ENCODE results near the gene ELP5.
A peak's percentile ranks its signal among the peaks of the same experiment; 100 is the strongest.

Gene ELP5

DNA sequence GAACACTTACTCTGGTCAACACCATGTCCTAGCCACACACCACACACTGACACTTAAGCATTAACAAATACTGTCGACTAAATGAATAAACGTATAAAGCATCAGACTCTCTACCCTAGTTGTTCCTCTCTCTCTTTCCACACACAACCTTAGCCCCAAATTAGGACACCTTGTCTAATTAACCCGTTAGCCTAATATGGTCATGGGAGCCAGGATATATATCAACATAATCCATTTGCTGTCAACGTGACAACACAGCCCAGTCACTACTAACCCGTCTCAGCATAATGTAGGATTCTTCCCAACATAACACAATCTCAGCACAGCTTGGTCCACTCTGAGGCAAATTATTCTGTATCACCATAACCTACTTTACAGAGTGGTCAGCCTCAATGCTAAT lies 19.9 kb upstream of the ELP5 start:
- peaks cover 22 to 70% of the 10 kb centered on the region in 2 experiments for H3K36me3 ChIP-seq (ENCODE audit: control insufficient read depth in 2 of 2, insufficient read depth in 1 of 2, low read length in 2 of 2)

DNA sequence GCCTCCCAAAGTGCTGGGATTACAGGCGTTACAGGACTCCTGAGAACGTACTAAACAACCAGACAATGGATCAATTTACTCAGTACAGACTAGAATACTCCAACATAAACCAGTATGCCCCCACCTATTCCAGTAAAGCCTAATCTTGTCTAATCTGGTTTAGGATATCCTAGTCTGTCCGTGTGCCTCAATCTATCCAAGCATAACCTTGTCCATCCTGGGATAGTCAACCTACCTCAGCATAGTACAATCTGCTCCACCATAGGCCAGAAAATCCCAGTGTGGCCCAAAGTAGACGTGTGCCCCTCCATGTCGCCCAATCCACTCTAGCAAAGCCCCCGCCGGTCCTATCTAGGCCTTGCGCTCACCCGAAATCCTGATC lies 18.3 kb upstream of the ELP5 start:
- ChIA-PET POLR2A (interaction anchor here (0.6 to 14.2 kb wide), 13 partner anchors 9 to 472 kb away, joined by 3 to 284 read pairs (median 4); partner anchors contain the start of genes ACADVL, CTDNEP1, DLG4 and GABARAP), CTCF (interaction anchor here (0.5 to 1.6 kb wide), 3 partner anchors 13 to 124 kb away, joined by 4 to 6 read pairs (median 4); partner anchors contain the start of genes ACADVL and DLG4)
- TF ChIP-seq SP2 (tag by site-specific recombination; IDR thresholded peaks at IDR 0.05) (no peak), ZBTB17 (tag by site-specific recombination; IDR thresholded peaks at IDR 0.05) (0 out of 2 replicates have a peak, but pooled peaks have one; percentile 37)
- TF ChIP-seq, protein P1, sequence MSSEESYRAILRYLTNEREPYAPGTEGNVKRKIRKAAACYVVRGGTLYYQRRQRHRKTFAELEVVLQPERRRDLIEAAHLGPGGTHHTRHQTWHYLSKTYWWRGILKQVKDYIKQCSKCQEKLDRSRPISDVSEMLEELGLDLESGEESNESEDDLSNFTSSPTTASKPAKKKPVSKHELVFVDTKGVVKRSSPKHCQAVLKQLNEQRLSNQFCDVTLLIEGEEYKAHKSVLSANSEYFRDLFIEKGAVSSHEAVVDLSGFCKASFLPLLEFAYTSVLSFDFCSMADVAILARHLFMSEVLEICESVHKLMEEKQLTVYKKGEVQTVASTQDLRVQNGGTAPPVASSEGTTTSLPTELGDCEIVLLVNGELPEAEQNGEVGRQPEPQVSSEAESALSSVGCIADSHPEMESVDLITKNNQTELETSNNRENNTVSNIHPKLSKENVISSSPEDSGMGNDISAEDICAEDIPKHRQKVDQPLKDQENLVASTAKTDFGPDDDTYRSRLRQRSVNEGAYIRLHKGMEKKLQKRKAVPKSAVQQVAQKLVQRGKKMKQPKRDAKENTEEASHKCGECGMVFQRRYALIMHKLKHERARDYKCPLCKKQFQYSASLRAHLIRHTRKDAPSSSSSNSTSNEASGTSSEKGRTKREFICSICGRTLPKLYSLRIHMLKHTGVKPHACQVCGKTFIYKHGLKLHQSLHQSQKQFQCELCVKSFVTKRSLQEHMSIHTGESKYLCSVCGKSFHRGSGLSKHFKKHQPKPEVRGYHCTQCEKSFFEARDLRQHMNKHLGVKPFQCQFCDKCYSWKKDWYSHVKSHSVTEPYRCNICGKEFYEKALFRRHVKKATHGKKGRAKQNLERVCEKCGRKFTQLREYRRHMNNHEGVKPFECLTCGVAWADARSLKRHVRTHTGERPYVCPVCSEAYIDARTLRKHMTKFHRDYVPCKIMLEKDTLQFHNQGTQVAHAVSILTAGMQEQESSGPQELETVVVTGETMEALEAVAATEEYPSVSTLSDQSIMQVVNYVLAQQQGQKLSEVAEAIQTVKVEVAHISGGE (tag by site-specific recombination; conservative IDR thresholded peaks at IDR 0.05; ENCODE audit: low read depth): peak; percentile 1; the same call in 1 of the 2 replicates
- no peaks in the 10 kb centered on the region for H3K9me3 ChIP-seq (ENCODE audit: control insufficient read depth, insufficient read depth, low read depth, low read length)
- peaks cover 20 to 58% of the 10 kb centered on the region in 2 experiments for H3K36me3 ChIP-seq (ENCODE audit: control insufficient read depth in 2 of 2, insufficient read depth in 1 of 2, low read length in 2 of 2)
- H3K27ac ChIP-seq (ENCODE audit: extremely low read depth, low read depth, low read length): peak overlapping the region; percentile 82
- peaks cover 7% of the 10 kb centered on the region; the same call in 1 of the 2 replicates for H3K4me1 ChIP-seq (ENCODE audit: control insufficient read depth, insufficient read depth, low read length)
- peak overlapping the region; percentile 87 for H3K4me3 ChIP-seq (ENCODE audit: low read depth, low read length)

More for the DNA sequence above, 19.9 kb upstream of the ELP5 start:
- H3K9me3 ChIP-seq (ENCODE audit: control insufficient read depth, insufficient read depth, low read depth, low read length): no peaks in the 10 kb centered on the region
- peaks cover 3% of the 10 kb centered on the region; the same call in 1 of the 2 replicates for H3K4me1 ChIP-seq (ENCODE audit: control insufficient read depth, insufficient read depth, low read length)
- no peak for TF ChIP-seq TCF7L2 (IDR thresholded peaks at IDR 0.05; ENCODE audit: borderline replicate concordance, low read depth, low read length)
- TF ChIP-seq, protein P2, sequence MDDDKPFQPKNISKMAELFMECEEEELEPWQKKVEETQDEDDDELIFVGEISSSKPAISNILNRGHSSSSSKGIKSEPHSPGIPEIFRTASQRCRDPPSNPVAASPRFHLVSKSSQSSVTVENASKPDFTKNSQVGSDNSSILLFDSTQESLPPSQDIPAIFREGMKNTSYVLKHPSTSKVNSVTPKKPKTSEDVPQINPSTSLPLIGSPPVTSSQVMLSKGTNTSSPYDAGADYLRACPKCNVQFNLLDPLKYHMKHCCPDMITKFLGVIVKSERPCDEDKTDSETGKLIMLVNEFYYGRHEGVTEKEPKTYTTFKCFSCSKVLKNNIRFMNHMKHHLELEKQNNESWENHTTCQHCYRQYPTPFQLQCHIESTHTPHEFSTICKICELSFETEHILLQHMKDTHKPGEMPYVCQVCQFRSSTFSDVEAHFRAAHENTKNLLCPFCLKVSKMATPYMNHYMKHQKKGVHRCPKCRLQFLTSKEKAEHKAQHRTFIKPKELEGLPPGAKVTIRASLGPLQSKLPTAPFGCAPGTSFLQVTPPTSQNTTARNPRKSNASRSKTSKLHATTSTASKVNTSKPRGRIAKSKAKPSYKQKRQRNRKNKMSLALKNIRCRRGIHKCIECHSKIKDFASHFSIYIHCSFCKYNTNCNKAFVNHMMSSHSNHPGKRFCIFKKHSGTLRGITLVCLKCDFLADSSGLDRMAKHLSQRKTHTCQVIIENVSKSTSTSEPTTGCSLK (tag by site-specific recombination; IDR thresholded peaks at IDR 0.05): no peak
- no peak overlapping the region for H3K27ac ChIP-seq (ENCODE audit: extremely low read depth, low read depth, low read length)
- H3K4me3 ChIP-seq (ENCODE audit: low read depth, low read length): 0 out of 2 replicates have a peak overlapping the region, but pooled peaks have one; percentile 2
- ChIA-PET POLR2A (interaction anchor here (14.2 kb wide), 1 partner anchor 10 kb away, joined by 284 read pairs; the partner anchor contains the start of genes ACADVL and DLG4), CTCF (interaction anchor here (1.1 to 1.3 kb wide), 2 partner anchors 11 kb away, joined by 3 read pairs; partner anchors contain the start of gene GABARAP)

GRCh38 chr17:7234083-7234951 lies 17.7 kb upstream of the ELP5 start, which contains the start of gene DVL2:
Gene DVL2 (minus strand): TSS chr17:7234517. CDS start chr17:7234262, 255 bp downstream.
- Histone ChIP-seq H3K36me3 (ENCODE audit: control insufficient read depth in 2 of 2, insufficient read depth in 1 of 2, low read length in 2 of 2) (peaks cover 18 to 52% of the 10 kb centered on the region in 2 experiments), H3K4me3 (ENCODE audit: low read depth, low read length) (peak within 1 kb of the TSS; percentile 87), H3K4me1 (ENCODE audit: control insufficient read depth, insufficient read depth, low read length) (peaks cover 7% of the 10 kb centered on the region; the same call in 1 of the 2 replicates), H3K9me3 (ENCODE audit: control insufficient read depth, insufficient read depth, low read depth, low read length) (no peaks in the 10 kb centered on the region), H3K27ac (ENCODE audit: extremely low read depth, low read depth, low read length) (peak within 1 kb of the TSS; percentile 82)
- ChIA-PET POLR2A (interaction anchor here (0.6 to 14.2 kb wide), 16 partner anchors 8 to 471 kb away, joined by 3 to 284 read pairs (median 3); partner anchors contain the start of genes ACADVL, CTDNEP1, DLG4 and GABARAP), CTCF (interaction anchor here (0.7 to 1.6 kb wide), 2 partner anchors 14 to 554 kb away, joined by 3 to 6 read pairs; partner anchors contain the start of genes ACADVL and DLG4)
- TF ChIP-seq ZBTB20 (tag by site-specific recombination; IDR thresholded peaks at IDR 0.05) (peak; percentile 84), ZNF768 (tag by site-specific recombination; IDR thresholded peaks at IDR 0.05) (no peak), ZNF37A (tag by site-specific recombination; IDR thresholded peaks at IDR 0.05) (0 out of 2 replicates have a peak, but pooled peaks have one; percentile 46), ZNF664 (tag by site-specific recombination; IDR thresholded peaks at IDR 0.05) (0 out of 2 replicates have a peak, but pooled peaks have one; percentile 31), ZNF501 (tag by site-specific recombination; IDR thresholded peaks at IDR 0.05) (peak; percentile 91), ZBTB7A (tag by site-specific recombination; IDR thresholded peaks at IDR 0.05; ENCODE audit: low read depth) (no peak; the same call in 1 of the 2 replicates), ZNF112 (tag by site-specific recombination; IDR thresholded peaks at IDR 0.05) (no peak), ZNF335 (tag by site-specific recombination; conservative IDR thresholded peaks at IDR 0.05) (peak; percentile 91), ZNF341 (tag by site-specific recombination; IDR thresholded peaks at IDR 0.05; ENCODE audit: low read depth) (peak; percentile 21; the same call in 1 of the 2 replicates), ZNF791 (tag by site-specific recombination; IDR thresholded peaks at IDR 0.05) (peak; percentile 89), ZNF660 (tag by site-specific recombination; IDR thresholded peaks at IDR 0.05) (peak; percentile 36; the same call in 1 of the 2 replicates), YY2 (tag by site-specific recombination; IDR thresholded peaks at IDR 0.05) (peak; percentile 56; the same call in 1 of the 2 replicates)
- TF ChIP-seq, protein P3, sequence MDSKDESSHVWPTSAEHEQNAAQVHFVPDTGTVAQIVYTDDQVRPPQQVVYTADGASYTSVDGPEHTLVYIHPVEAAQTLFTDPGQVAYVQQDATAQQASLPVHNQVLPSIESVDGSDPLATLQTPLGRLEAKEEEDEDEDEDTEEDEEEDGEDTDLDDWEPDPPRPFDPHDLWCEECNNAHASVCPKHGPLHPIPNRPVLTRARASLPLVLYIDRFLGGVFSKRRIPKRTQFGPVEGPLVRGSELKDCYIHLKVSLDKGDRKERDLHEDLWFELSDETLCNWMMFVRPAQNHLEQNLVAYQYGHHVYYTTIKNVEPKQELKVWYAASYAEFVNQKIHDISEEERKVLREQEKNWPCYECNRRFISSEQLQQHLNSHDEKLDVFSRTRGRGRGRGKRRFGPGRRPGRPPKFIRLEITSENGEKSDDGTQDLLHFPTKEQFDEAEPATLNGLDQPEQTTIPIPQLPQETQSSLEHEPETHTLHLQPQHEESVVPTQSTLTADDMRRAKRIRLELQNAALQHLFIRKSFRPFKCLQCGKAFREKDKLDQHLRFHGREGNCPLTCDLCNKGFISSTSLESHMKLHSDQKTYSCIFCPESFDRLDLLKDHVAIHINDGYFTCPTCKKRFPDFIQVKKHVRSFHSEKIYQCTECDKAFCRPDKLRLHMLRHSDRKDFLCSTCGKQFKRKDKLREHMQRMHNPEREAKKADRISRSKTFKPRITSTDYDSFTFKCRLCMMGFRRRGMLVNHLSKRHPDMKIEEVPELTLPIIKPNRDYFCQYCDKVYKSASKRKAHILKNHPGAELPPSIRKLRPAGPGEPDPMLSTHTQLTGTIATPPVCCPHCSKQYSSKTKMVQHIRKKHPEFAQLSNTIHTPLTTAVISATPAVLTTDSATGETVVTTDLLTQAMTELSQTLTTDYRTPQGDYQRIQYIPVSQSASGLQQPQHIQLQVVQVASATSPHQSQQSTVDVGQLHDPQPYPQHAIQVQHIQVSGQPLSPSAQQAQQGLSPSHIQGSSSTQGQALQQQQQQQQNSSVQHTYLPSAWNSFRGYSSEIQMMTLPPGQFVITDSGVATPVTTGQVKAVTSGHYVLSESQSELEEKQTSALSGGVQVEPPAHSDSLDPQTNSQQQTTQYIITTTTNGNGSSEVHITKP (tag by site-specific recombination; IDR thresholded peaks at IDR 0.05): peak; percentile 99
